LNCaP clone FGC (cell line): ENCODE results near the gene ARHGAP18.

Source experiments
- DNase-seq: peaks from one replicate; pipeline ENCODE4 v3.0.0-alpha.2; 2011; ENCODE audit warnings: low read depth
- H3K4me3 ChIP-seq: 2 replicates; pipeline ENCODE4 v1.5.1; 2011; ENCODE audit warnings: mild to moderate bottlenecking, low read depth, low read length, control low read depth
- TF ChIP-seq, protein P1 (sequence below): IDR thresholded peaks from 2 replicates; pipeline ENCODE4 v1.5.1; 2012; ENCODE audit warnings: mild to moderate bottlenecking; ENCODE audit not compliant: control insufficient read depth, insufficient read depth; ENCODE audit errors: extremely low read depth

The ARHGAP18 gene

DNA sequence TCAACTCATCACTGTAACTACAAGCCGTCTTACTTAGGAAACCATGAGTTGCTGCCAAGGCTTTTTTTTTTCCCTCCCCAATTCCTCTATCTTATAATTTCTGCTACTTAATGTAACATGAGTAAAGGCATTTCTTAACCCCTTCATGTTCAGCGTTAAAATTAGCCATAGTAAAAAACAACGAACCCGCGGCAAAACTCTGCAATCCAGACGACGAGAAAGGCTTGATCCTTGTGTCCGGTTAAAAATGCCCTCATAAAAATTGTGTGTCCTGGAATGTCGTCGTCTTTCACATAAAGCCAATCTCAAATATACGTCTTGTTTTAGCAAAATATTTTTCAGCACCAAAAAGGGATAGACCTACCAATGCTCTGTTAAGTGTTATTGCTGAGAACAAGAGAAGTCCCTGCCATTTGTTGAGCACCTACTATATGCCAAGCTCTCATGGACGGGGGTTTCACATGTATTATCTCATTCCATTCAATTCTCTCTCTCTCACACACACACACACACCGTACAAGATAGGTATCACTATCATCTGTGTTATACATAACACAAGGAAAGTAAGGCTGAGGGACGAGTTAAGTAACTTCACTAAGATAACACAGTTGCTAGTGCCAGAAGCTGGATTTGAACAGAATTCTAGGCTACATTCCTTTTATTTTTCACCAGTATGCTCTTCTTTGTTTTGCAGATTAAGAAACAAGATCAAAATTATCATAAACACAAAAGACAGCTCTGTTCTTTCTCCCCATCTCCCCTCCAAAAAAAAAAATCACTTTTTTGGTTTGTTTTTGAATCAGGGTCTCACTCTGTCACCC, 683 bp upstream of the ARHGAP18 start:
- TF ChIP-seq, protein P1, sequence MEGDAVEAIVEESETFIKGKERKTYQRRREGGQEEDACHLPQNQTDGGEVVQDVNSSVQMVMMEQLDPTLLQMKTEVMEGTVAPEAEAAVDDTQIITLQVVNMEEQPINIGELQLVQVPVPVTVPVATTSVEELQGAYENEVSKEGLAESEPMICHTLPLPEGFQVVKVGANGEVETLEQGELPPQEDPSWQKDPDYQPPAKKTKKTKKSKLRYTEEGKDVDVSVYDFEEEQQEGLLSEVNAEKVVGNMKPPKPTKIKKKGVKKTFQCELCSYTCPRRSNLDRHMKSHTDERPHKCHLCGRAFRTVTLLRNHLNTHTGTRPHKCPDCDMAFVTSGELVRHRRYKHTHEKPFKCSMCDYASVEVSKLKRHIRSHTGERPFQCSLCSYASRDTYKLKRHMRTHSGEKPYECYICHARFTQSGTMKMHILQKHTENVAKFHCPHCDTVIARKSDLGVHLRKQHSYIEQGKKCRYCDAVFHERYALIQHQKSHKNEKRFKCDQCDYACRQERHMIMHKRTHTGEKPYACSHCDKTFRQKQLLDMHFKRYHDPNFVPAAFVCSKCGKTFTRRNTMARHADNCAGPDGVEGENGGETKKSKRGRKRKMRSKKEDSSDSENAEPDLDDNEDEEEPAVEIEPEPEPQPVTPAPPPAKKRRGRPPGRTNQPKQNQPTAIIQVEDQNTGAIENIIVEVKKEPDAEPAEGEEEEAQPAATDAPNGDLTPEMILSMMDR = no peak
- no peak for DNase-seq
- H3K4me3 ChIP-seq = peak overlapping the region; percentile 66

DNA sequence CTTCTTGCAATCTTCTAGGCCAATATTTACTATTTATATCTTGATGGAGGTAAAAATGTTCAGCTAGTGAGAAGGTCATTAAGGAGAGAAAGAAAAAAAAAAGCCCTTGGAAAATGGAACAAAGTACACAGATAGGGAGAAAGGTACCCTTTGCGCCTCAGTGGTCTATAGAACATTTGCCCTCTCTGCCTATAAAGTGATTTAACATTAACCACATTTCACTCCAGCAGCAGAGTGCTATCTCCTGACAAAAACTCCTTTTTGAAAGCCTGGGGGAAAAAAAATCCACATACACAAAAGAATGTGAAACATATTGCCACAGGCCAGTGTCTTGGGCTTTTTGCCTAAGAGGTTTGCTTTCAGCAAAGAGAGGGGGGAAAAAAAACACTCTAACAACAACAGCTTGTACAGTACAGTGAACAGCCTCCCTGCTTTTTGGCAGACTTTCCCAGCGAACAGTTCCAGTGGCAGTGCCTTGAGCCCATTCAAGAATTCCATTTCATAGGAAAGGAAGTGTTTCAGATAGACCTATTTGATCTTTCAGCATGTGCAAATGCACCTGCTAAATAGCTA, 695 bp downstream of the ARHGAP18 start:
- TF ChIP-seq, protein P1 = no peak
- DNase-seq = no peak
- H3K4me3 ChIP-seq = peak overlapping the region; percentile 66

DNA sequence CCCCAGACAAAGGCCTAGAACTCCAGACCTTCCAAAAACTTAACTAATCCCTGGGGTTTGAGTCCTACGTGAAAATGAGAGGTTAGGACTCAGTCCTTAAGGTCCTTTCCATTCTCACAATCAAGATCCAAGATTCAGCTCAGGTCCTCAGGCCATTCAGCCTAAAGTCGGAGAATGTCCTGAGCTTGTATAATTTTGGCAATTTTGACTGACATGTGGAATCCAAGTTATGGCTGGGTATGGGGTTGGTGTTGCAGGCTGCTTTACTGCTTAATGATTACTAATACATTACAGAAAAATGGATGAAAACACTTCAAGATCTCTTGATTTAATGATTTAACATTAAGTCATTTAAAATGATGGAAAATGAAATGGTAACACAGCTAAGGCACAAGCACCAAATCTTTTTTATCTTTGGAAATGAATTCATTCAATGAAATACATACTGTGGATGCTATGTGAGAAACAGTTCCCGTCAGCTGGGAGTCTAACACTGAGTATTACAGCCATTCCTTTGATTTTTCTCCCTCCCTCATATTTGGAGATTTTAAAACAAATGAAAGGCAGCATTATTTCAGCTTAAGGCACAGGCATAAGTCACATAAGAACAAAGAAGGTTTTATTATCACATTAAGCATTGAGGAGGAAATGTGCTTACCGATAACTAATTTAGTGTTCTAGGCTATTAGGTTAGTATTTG, 1.3 kb downstream of the ARHGAP18 start:
- peak overlapping the region; percentile 66 for H3K4me3 ChIP-seq
- TF ChIP-seq, protein P1 = no peak
- DNase-seq = no peak

DNA sequence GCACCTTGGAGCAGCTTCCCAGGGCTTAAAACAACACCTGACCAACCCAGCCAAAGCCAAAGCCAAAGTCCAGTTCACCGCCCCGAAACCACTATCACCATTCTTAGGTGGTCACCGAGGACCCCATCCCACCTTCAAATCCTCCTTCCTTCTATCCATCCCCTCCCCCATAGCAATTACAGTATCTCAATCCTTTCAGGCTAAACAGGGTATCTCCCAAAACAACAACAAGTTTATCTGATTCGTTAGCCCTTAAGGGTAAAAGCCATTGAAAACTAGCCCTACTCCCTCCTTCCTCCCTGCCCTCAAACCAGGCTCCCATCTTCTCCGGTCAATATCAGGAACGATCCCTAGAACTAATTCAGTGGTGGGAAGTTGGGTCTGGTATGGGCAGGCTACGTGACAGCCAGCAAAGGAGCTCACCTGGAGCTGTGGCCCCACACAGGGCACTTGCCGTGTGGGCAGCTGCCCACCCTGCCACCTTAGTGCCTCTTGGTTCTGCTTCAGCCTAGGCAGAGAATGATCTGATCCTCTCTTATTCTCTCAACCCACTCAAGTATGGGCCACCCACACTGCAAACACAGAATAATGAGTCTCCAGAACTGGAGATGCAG, 2.0 kb downstream of the ARHGAP18 start:
- H3K4me3 ChIP-seq = no peak overlapping the region
- TF ChIP-seq, protein P1 = no peak
- no peak for DNase-seq

DNA sequence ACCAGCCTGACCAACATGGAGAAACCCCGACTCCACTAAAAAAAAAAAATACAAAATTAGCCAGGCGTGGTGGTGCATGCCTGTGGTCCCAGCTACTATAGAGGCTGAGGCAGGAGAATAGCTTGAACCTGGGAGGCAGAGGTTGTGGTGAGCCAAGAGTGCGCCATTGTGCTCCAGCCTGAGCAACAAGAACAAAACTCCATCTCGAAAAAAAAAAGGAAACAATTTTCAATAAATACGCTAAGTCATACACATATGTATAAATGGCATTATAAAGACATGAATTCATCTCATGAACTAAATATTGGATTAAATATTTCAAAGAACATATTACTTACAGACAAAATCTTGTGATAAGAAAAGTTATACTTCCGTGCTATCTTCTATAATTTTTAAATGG, 2.9 kb downstream of the ARHGAP18 start:
- TF ChIP-seq, protein P1 = no peak
- no peak for DNase-seq
- H3K4me3 ChIP-seq = no peak overlapping the region

DNA sequence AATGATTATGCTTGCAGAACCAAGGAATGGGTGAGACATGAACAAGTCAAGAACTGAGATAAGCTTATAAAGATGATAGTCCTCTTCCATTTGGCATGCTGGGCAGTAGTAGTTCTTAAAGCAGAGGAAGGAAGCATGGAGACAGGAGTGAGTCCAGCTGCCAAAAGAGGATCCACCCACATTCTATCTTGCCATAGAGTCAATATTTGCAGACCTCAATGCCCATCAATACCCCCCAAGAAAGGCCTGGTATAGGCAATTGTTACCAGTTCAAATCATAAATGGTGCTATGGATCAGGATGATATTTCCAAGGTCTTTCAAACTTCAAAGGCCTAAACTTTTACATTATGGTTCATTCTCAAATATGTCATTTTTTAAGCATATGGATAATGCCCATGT, 4.8 kb downstream of the ARHGAP18 start:
- no peak overlapping the region for H3K4me3 ChIP-seq
- no peak for DNase-seq

More for the DNA sequence above, 4.8 kb downstream of the ARHGAP18 start:
- TF ChIP-seq, protein P1 = no peak
